DOHH2 (cell line): ENCODE data around the gene RICTOR.

Experiments used
- CTCF ChIP-seq: fragments of 200-600 bp; sonication (generic); IDR thresholded peaks from one replicate; pipeline ENCODE4 v1.5.1; 2014; ENCODE audit warnings: antibody characterized with exemption, mild to moderate bottlenecking, low read depth, low read length; ENCODE audit not compliant: poor library complexity, severe bottlenecking
- EZH2phosphoT487 ChIP-seq: fragments of 200-600 bp; sonication (generic); IDR thresholded peaks from 2 replicates; pipeline ENCODE4 v1.6.1; 2017; ENCODE audit warnings: borderline replicate concordance, mild to moderate bottlenecking, antibody characterized with exemption, low read length, moderate library complexity, mixed read lengths

- no peak for TF ChIP-seq CTCF
- TF ChIP-seq EZH2phosphoT487 = no peak
Observed at GRCh38 chr5:39031041-39031440, 43.2 kb downstream of the RICTOR start.
